Ectodermal cell (in vitro differentiated cells): ENCODE measurements around the gene JCAD.

ENCODE experiments used
- H3K27ac ChIP-seq: 2 replicates; pipeline ENCODE4 v1.7.0; 2013; ENCODE audit warnings: mild to moderate bottlenecking, low read depth, low read length; ENCODE audit not compliant: insufficient read depth, poor library complexity, severe bottlenecking
- H3K27me3 ChIP-seq: 2 replicates; pipeline ENCODE4 v1.7.0; 2013; ENCODE audit warnings: mild to moderate bottlenecking, low read length; ENCODE audit not compliant: insufficient read depth, control insufficient read depth, poor library complexity, severe bottlenecking
- H3K36me3 ChIP-seq: one replicate; pipeline ENCODE4 v1.7.0; 2013; ENCODE audit warnings: low read length; ENCODE audit not compliant: control insufficient read depth, insufficient read depth
- H3K4me1 ChIP-seq: one replicate; pipeline ENCODE4 v1.7.0; 2013; ENCODE audit warnings: low read length; ENCODE audit not compliant: control insufficient read depth, insufficient read depth
- H3K4me3 ChIP-seq: 2 replicates; pipeline ENCODE4 v1.7.0; 2013; ENCODE audit warnings: low read depth, low read length, control low read depth; ENCODE audit not compliant: insufficient read depth
- H3K9me3 ChIP-seq: 2 replicates; pipeline ENCODE4 v1.7.0; 2013; ENCODE audit warnings: mild to moderate bottlenecking, low read length, moderate library complexity; ENCODE audit not compliant: control insufficient read depth
- WGBS, 2 experiments: methylation state at CpG; one replicate each; pipeline ENCODE4 v1.1.7; 2013; ENCODE audit warnings: missing lambda C conversion rate in 2 of 2; 5-methylcytosine and 5-hydroxymethylcytosine counted together

The JCAD gene

DNA sequence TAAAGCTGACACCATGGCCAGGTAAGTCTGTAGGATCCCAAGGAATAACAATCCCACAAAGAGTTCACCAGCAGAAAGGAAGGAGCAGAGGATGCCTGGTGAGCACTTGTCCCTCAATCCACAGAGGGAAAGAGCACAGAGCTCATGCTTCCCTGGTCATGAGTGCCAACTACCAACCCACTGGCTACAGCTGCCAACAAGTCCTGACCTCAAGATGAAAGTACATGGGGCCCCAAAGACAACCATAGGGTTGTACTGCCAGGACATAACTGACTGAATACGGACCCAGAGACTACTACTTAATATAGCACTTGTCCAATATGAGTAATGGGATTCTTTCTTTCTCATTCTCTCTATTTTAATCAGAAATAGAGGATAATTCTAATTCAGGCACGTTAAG lies 83.3 kb downstream of the JCAD start:
- Histone ChIP-seq H3K9me3 (no peaks in the 10 kb centered on the region), H3K27me3 (no peaks in the 10 kb centered on the region), H3K27ac (no peak overlapping the region), H3K36me3 (no peaks in the 10 kb centered on the region), H3K4me1 (no peaks in the 10 kb centered on the region), H3K4me3 (no peak overlapping the region)
- WGBS, 2 experiments: 88 to 100% methylated on average over 1 to 2 of the region's 2 CpGs

GRCh38 chr10:29974773-29975172 lies 84.6 kb downstream of the JCAD start:
- Histone ChIP-seq H3K36me3 (no peaks in the 10 kb centered on the region), H3K4me3 (no peak overlapping the region), H3K27ac (no peak overlapping the region), H3K9me3 (no peaks in the 10 kb centered on the region), H3K27me3 (no peaks in the 10 kb centered on the region), H3K4me1 (no peaks in the 10 kb centered on the region)
- WGBS, 2 experiments: 93 to 98% methylated on average over 3 of the region's 3 CpGs

- no peak overlapping the region for H3K4me3 ChIP-seq
- H3K36me3 ChIP-seq: no peaks in the 10 kb centered on the region
- no peaks in the 10 kb centered on the region for H3K27me3 ChIP-seq
- 90 to 97% methylated on average over 5 of the region's 5 CpGs for WGBS, 2 experiments
- H3K9me3 ChIP-seq: no peaks in the 10 kb centered on the region
- H3K27ac ChIP-seq: no peak overlapping the region
- H3K4me1 ChIP-seq: no peaks in the 10 kb centered on the region
These were observed 85.5 kb downstream of the JCAD start for GRCh38 chr10:29973921-29974320.

GRCh38 chr10:29970576-29970975 lies 88.8 kb downstream of the JCAD start:
- H3K27ac ChIP-seq: no peak overlapping the region
- no peaks in the 10 kb centered on the region for H3K27me3 ChIP-seq
- no peak overlapping the region for H3K4me3 ChIP-seq
- WGBS, 2 experiments: 90 to 93% methylated on average over 2 of the region's 2 CpGs
- no peaks in the 10 kb centered on the region for H3K4me1 ChIP-seq
- H3K36me3 ChIP-seq: no peaks in the 10 kb centered on the region
- no peaks in the 10 kb centered on the region for H3K9me3 ChIP-seq

- no peaks in the 10 kb centered on the region for H3K4me1 ChIP-seq
These were observed 89.4 kb downstream of the JCAD start for GRCh38 chr10:29970012-29970396.

GRCh38 chr10:29969255-29970011 lies 90.0 kb downstream of the JCAD start:
- no peaks in the 10 kb centered on the region for H3K4me1 ChIP-seq
- H3K27ac ChIP-seq: no peak overlapping the region
- H3K9me3 ChIP-seq: no peaks in the 10 kb centered on the region
- H3K27me3 ChIP-seq: no peaks in the 10 kb centered on the region
- H3K36me3 ChIP-seq: no peaks in the 10 kb centered on the region
- 94% methylated on average over 12 of the region's 12 CpGs for WGBS, 2 experiments
- H3K4me3 ChIP-seq: no peak overlapping the region

More at GRCh38 chr10:29970012-29970396, 89.4 kb downstream of the JCAD start:
- Histone ChIP-seq H3K36me3 (no peaks in the 10 kb centered on the region), H3K27me3 (no peaks in the 10 kb centered on the region), H3K9me3 (no peaks in the 10 kb centered on the region), H3K27ac (no peak overlapping the region), H3K4me3 (no peak overlapping the region)
- 82 to 87% methylated on average over 6 of the region's 6 CpGs for WGBS, 2 experiments

DNA sequence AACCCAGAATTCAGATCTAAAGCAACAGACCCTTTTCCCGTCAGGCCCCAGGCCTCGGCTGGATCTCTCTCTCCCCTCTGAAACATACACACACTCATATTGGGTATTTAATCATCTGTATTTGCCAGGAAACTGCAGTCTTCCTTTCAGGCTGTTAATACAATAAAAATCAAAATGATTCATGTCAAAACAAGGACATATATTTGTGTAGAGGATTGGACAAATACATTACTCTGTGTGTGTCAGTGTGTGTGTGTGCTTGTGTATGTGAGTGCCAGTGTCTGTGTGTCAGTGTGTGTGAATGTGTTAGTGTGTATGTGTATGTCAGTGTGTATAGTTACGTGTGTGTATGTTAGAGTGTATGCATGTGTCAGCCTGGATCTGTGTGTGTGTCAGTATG lies 90.8 kb downstream of the JCAD start:
- Histone ChIP-seq H3K27me3 (no peaks in the 10 kb centered on the region), H3K36me3 (no peaks in the 10 kb centered on the region)

DNA sequence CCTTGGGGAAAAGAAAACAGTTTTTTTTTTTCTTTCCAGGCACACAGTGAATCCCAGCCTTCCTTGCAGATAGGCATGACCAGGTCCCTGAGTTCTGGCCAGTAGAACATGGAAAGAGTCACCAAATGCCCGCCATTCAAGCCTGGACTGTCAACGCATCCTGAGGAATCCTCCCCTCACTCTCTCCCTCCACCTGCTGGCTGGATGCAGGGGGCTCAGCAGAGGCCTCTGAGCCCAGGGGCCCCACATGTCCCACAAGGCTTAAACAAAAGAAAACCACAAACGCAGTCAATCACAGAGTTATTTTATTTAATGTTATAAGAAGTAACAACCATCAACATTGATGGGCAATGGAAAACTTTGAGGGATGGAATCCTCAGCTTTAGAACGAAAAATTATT lies 93.1 kb downstream of the JCAD start:
- H3K36me3 ChIP-seq: no peaks in the 10 kb centered on the region
- H3K9me3 ChIP-seq: no peaks in the 10 kb centered on the region
- H3K4me1 ChIP-seq: no peaks in the 10 kb centered on the region
- H3K27me3 ChIP-seq: no peaks in the 10 kb centered on the region
- 82 to 84% methylated on average over 3 to 4 of the region's 4 CpGs for WGBS, 2 experiments
- no peak overlapping the region for H3K4me3 ChIP-seq
- no peak overlapping the region for H3K27ac ChIP-seq

More for the DNA sequence above, 90.8 kb downstream of the JCAD start:
- H3K4me3 ChIP-seq: no peak overlapping the region
- no peaks in the 10 kb centered on the region for H3K9me3 ChIP-seq
- H3K4me1 ChIP-seq: no peaks in the 10 kb centered on the region
- H3K27ac ChIP-seq: no peak overlapping the region
- WGBS, 2 experiments: 86 to 91% methylated on average over 3 of the region's 3 CpGs
